ENCODE results near the gene PLAAT1.

DNA sequence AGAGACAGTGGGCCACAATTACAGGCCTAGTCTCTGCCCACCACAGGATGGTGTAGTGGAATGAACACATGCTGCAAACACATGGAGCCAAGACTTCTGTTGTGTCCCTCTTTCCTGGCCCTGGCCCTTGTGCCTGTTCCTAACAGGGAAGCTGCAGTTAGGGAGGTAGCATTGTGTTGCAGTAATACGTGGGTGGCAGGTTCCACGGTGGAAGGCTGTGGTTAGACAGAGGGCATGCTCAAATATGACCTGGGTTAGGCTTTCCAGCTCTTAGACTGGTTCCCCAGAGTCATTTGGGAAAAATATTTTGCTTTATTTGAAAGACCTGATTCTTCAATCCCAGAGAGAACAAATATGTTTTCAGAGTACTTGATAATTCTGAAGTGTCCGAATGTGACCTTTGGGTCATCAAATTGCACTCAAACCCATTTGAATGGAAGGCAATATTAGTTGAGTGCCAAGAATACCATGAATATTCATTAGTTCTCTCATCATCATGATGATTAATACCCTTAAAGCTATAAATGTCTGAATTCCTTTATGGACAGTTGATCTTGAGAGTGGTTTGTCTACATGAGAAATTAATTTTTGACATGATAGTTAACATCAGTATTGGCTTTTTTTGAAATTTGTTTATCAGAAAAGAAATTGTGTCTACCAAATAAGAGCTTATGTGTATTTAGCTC is 28.5 kb downstream of the PLAAT1 start:
- no peak for TF ChIP-seq EZH2 (IDR thresholded peaks at IDR 0.05)
- no peak for TF ChIP-seq POLR2AphosphoS5 (IDR thresholded peaks at IDR 0.05; ENCODE audit: borderline replicate concordance, low read depth, low read length)
